CD4-positive, alpha-beta T cell (primary cell): ENCODE data around the gene GPR32. TPM values are rescaled to one million over a fixed set of nuclear protein-coding genes. Genes with fewer than 3 reads are reported as not detected.

Experiments
- ATAC-seq: fragments of 200-7000 bp; cut with Tn5 transposase; one replicate; pipeline ENCODE4 v1.10.0; 2022; ENCODE audit warnings: mild to moderate bottlenecking; ENCODE audit not compliant: poor library complexity
- CTCF ChIA-PET: fragments of 350-600 bp; sonication (Branson Sonifier 250); formaldehyde crosslinking; loops from one replicate; lab custom pipeline; 2021; ENCODE audit warnings: antibody characterized with exemption, inconsistent platforms; lab: Charles Lee
- POLR2A ChIA-PET: fragments of 350-600 bp; sonication (Branson Sonifier 250); formaldehyde crosslinking; loops from one replicate; lab custom pipeline; 2021; ENCODE audit warnings: antibody characterized with exemption, inconsistent platforms; lab: Charles Lee
- DNase-seq, 14 experiments: peaks; one replicate each; pipeline ENCODE4 v3.0.0-alpha.2; 2013 to 2020; ENCODE audit warnings: mixed read lengths in 2 of 14
- H3K27ac ChIP-seq, 2 donors: one replicate each; pipeline versions ENCODE4 v1.5.1 to v1.7.0; 2013; ENCODE audit warnings: low read length in 2 of 2, low read depth in 1 of 2, mild to moderate bottlenecking in 1 of 2
- H3K27me3 ChIP-seq, 2 experiments: 1 replicate in 1 of 2; 2 replicates in 1 of 2; pipeline versions ENCODE4 v1.6.1 to v1.7.0; 2013; ENCODE audit warnings: low read length in 2 of 2, control low read depth in 1 of 2, mild to moderate bottlenecking in 1 of 2, moderate library complexity in 1 of 2; ENCODE audit not compliant: insufficient read depth in 2 of 2, control insufficient read depth in 1 of 2
- H3K36me3 ChIP-seq: one replicate; pipeline ENCODE4 v1.6.1; 2013; ENCODE audit warnings: low read length, control low read depth; ENCODE audit not compliant: insufficient read depth
- H3K4me1 ChIP-seq: one replicate; pipeline ENCODE4 v1.6.1; 2013; ENCODE audit warnings: low read length, control low read depth; ENCODE audit not compliant: insufficient read depth
- H3K4me3 ChIP-seq: one replicate; pipeline ENCODE4 v1.5.1; 2013; ENCODE audit warnings: mild to moderate bottlenecking, low read length, moderate library complexity
- H3K9me3 ChIP-seq, 2 experiments: 1 replicate in 1 of 2; 2 replicates in 1 of 2; pipeline versions ENCODE4 v1.6.1 to v1.7.0; 2013; ENCODE audit warnings: low read length in 2 of 2, mild to moderate bottlenecking in 2 of 2, control low read depth in 1 of 2, moderate library complexity in 1 of 2; ENCODE audit not compliant: control insufficient read depth in 1 of 2, insufficient read depth in 1 of 2
- H3K27ac Mint-ChIP-seq: one replicate; pipeline ENCODE4 v1.8.0; 2020; ENCODE audit warnings: mixed read lengths
- H3K27me3 Mint-ChIP-seq: one replicate; pipeline ENCODE4 v1.8.0; 2021; ENCODE audit warnings: mixed read lengths
- H3K36me3 Mint-ChIP-seq: one replicate; pipeline ENCODE4 v1.8.0; 2021; ENCODE audit warnings: low read depth, mixed read lengths
- H3K4me1 Mint-ChIP-seq: one replicate; pipeline ENCODE4 v1.8.0; 2021; ENCODE audit warnings: low read depth, mixed read lengths
- H3K4me3 Mint-ChIP-seq: one replicate; pipeline ENCODE4 v1.8.0; 2020; ENCODE audit warnings: mild to moderate bottlenecking, mixed read lengths
- H3K9me3 Mint-ChIP-seq: one replicate; pipeline ENCODE4 v1.8.0; 2020; ENCODE audit warnings: mixed read lengths
- intact Hi-C, 2 experiments: fragments of 100-400 bp; cut with DNase I in 1 of 2; cut with micrococcal nuclease in 1 of 2; formaldehyde crosslinking; loops; one replicate each; pipeline versions ENCODE4 v1.15.1 to v1.9.0; 2023 to 2025; cut with DNase I, micrococcal nuclease
- total RNA-seq, 174 experiments: library from RNA in 2 of 174; stranded (reverse) in 2 of 174; gene quantifications; one replicate each; pipeline ENCODE4 v1.2.3 and lab custom pipeline; 2021 to 2026
- TF ChIP-seq, protein P1 (sequence below): fragments of 200-600 bp; IDR thresholded peaks from one replicate; pipeline ENCODE4 v1.8.0; 2022; ENCODE audit warnings: antibody characterized with exemption, mild to moderate bottlenecking

Gene GPR32
- total RNA-seq, 2 experiments from 2014 or later = not detected

DNA sequence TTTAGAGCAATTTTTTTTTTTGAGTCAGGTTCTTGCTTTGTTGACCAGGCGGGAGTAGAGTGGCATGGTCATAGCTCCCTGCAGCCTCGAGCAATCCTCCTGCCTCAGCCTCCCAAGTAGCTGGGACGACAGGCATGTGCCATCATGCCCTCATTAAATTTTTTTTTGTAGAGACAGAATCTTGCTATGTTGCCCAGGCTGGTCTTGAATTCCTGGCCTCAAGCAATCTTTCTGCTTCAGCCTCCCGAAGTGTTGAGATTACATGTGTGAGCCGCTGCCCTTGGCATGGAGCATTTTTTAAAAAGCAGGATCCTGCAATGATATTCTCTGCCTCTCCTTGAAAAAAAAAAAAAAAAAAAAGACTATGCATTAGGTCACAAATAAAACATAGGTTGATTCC lies 5.9 kb downstream of the GPR32 start:
- ATAC-seq (no peak), DNase-seq (no peak)
- TF ChIP-seq, protein P1, sequence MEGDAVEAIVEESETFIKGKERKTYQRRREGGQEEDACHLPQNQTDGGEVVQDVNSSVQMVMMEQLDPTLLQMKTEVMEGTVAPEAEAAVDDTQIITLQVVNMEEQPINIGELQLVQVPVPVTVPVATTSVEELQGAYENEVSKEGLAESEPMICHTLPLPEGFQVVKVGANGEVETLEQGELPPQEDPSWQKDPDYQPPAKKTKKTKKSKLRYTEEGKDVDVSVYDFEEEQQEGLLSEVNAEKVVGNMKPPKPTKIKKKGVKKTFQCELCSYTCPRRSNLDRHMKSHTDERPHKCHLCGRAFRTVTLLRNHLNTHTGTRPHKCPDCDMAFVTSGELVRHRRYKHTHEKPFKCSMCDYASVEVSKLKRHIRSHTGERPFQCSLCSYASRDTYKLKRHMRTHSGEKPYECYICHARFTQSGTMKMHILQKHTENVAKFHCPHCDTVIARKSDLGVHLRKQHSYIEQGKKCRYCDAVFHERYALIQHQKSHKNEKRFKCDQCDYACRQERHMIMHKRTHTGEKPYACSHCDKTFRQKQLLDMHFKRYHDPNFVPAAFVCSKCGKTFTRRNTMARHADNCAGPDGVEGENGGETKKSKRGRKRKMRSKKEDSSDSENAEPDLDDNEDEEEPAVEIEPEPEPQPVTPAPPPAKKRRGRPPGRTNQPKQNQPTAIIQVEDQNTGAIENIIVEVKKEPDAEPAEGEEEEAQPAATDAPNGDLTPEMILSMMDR = no peak
- H3K36me3 ChIP-seq = no peaks in the 10 kb centered on the region
- peaks cover 6% of the 10 kb centered on the region for H3K4me1 ChIP-seq
- no peak overlapping the region for H3K27ac ChIP-seq
- H3K4me3 ChIP-seq = no peak overlapping the region
- peaks cover 0 to 20% of the 10 kb centered on the region in 2 experiments for H3K9me3 ChIP-seq
- Mint-ChIP-seq H3K4me3 (no peak overlapping the region), H3K27ac (no peak overlapping the region), H3K9me3 (no peaks in the 10 kb centered on the region), H3K4me1 (peaks cover 5% of the 10 kb centered on the region), H3K36me3 (no peaks in the 10 kb centered on the region), H3K27me3 (peaks cover 75% of the 10 kb centered on the region)
- intact Hi-C loops = no loop called here
- CTCF ChIA-PET = no interaction called here
- peaks cover 48 to 66% of the 10 kb centered on the region in 2 experiments for H3K27me3 ChIP-seq
- POLR2A ChIA-PET = no interaction called here

DNA sequence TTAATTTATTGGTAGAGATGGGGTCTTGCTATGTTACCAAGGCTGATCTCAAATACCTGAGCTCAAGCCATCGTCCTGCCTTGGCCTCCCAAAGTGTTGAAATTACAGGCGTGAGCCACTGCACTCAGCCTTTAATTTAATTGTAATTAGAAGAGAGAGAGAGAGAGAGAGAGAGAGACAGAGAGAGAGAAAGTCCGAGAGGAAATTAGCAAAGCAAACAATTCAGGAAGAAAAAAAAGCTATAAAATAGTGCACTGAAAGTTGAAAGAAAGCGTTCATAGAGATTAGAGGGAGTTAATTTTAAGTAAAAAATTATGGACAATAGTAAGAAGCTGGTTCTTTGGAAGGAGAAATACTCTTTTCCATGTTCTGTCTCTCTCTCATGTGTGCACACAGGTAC lies 7.0 kb downstream of the GPR32 start:
- POLR2A ChIA-PET = no interaction called here
- DNase-seq (no peak), ATAC-seq (no peak)
- Mint-ChIP-seq H3K36me3 (no peaks in the 10 kb centered on the region), H3K4me3 (no peak overlapping the region), H3K4me1 (peaks cover 5% of the 10 kb centered on the region), H3K9me3 (no peaks in the 10 kb centered on the region), H3K27me3 (peaks cover 83% of the 10 kb centered on the region), H3K27ac (no peak overlapping the region)
- intact Hi-C loops = no loop called here
- CTCF ChIA-PET = no interaction called here
- peaks cover 0 to 20% of the 10 kb centered on the region in 2 experiments for H3K9me3 ChIP-seq
- H3K4me3 ChIP-seq = no peak overlapping the region
- TF ChIP-seq, protein P1 = no peak
- peaks cover 52 to 72% of the 10 kb centered on the region in 2 experiments for H3K27me3 ChIP-seq
- no peak overlapping the region for H3K27ac ChIP-seq
- no peaks in the 10 kb centered on the region for H3K36me3 ChIP-seq
- peaks cover 6% of the 10 kb centered on the region for H3K4me1 ChIP-seq

DNA sequence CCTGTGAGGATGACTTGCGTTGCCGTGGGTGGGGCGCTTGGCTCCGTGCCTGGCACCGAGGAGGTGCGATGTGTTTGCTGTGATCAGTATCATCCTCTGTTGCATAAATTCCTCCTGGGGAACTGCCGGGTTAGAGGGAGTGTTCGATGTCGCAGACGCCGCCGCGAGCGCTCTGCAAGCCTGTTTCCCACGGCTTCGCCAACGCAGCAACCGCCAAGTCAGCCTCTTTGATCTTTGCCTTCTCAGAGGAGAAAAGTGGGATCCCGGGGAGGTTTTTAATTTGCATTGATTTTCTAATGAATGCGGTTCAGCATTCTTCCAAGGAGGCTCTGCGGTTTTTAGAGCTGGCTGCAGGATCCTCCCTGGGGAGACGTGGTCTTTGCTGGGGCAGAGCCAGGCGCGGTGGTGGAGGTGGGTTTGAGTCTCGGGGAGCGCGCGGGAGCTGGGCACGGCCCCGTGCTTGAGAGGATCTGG lies 7.6 kb downstream of the GPR32 start:
- H3K27ac Mint-ChIP-seq = no peak overlapping the region
- TF ChIP-seq, protein P1 = no peak
- ChIA-PET CTCF (no interaction called here), POLR2A (no interaction called here)
- peak; percentile 44 for ATAC-seq
- DNase-seq = no peak
- Histone ChIP-seq H3K9me3 (peaks cover 0 to 20% of the 10 kb centered on the region in 2 experiments), H3K4me3 (no peak overlapping the region), H3K27me3 (peaks cover 50 to 72% of the 10 kb centered on the region in 2 experiments), H3K4me1 (peaks cover 6% of the 10 kb centered on the region), H3K27ac (no peak overlapping the region), H3K36me3 (no peaks in the 10 kb centered on the region)
- H3K36me3 Mint-ChIP-seq = no peaks in the 10 kb centered on the region
- peaks cover 5% of the 10 kb centered on the region for H3K4me1 Mint-ChIP-seq
- peaks cover 87% of the 10 kb centered on the region for H3K27me3 Mint-ChIP-seq
- intact Hi-C loops = no loop called here
- no peak overlapping the region for H3K4me3 Mint-ChIP-seq
- no peaks in the 10 kb centered on the region for H3K9me3 Mint-ChIP-seq
